HG02938 (cell line): ENCODE results near the gene RANBP17.
A peak's percentile ranks its signal among the peaks of the same experiment; 100 is the strongest.
"Not testable (repeated sequence)": the region's sequence is repeated elsewhere in the genome, so short reads cannot be mapped to it uniquely, and the experiment has no call there.

Source experiments
- ATAC-seq: cut with Tn5 transposase; IDR thresholded peaks from one replicate; pipeline ENCODE4 v1.9.1; 2021; ENCODE audit warnings: mild to moderate bottlenecking, moderate library complexity; ENCODE audit not compliant: unreplicated experiment

Gene RANBP17

DNA sequence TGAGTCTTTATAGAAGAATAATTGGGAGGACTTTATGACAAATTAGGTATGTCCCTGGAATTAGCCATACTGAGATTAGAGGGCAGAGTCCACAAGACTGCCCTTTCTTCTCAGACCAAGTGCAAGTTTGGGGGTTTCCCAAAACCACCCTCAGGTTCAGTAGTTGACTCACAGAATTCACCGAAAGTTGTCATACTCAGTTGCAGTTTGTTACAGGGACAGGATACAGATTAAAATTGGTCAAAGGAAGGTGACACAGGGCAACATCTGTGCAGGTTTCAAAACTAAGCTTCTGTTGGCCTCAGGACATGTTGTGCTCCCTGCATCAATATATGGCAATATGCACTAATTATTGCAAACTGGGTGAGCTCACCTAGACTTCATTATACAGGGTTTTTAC is 3.8 kb downstream of the RANBP17 start:
- ATAC-seq: peak; percentile 87

DNA sequence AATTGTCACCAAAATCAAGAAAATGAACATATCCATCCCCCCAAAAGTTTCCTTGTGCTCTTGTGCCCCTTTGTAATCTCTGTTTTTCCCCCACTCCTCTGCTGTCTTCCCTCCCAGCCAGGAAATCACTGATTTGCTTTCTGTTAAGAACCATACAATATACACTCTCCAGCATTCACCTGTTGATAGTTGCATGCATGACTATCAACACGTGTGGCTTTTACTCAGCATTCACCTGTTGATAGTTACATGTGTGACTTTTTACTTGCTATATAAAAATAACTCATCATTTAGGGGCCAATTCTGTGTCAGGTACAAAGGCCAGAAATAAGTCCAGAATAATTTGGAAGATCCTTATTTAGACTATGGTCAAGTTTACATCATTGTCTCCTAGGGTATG is 6.0 kb downstream of the RANBP17 start:
- no peak for ATAC-seq

DNA sequence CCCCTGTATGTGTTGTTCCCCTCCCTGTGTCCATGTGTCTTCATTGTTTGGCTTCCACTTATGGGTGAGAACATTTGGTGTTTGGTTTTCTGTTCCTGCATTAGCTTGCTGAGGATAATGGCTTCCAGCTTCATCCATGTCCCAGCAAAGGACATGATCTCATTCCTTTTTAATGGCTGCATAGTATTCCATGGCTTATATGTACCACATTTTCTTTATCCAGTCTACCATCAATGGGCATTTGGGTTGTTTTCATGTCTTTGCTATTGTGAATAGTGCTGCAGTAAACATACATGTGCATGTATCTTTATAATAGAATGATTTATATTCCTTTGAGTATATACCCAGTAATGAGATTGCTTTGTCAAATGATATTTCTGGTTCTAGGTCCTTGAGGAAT is 8.6 kb downstream of the RANBP17 start:
- ATAC-seq: not testable (repeated sequence)

DNA sequence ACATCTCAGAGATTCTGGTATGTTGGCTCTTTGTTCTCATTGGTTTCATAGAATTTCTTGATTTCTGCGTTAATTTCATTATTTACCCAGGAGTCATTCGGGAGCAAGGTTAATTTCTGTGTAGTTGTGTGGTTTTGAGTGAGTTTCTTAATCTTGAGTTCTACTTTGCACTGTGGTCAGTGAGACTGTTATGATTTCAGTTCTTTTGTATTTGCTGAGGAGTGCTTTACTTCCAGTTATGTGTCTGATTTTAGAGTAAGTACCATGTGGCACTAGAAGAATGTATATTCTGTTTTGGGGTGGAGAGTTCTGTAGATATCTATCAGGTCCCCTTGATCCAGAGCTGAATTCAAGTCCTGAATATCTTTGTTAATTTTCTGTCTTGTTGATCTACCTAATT is 12.2 kb downstream of the RANBP17 start:
- no peak for ATAC-seq

DNA sequence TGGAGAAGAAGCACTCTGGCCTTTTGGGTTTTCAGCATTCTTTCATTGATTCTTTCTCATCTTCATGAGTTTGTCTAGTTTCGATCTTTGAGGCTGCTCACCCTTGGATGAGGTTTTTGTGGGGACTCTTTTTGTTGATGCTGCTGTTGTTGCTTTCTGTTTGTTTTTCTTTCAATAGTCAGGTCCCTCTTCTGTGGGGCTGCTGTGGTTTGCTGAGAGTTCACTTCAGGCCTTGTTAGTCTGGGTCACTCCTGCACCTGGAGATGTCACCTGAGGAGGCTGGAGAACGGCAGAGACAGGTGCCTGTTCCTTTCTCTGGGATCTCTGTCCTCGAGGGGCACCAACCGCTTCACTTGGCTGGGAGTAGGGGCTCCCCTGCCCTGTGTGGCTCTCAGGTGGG is 14.0 kb downstream of the RANBP17 start:
- no peak for ATAC-seq

DNA sequence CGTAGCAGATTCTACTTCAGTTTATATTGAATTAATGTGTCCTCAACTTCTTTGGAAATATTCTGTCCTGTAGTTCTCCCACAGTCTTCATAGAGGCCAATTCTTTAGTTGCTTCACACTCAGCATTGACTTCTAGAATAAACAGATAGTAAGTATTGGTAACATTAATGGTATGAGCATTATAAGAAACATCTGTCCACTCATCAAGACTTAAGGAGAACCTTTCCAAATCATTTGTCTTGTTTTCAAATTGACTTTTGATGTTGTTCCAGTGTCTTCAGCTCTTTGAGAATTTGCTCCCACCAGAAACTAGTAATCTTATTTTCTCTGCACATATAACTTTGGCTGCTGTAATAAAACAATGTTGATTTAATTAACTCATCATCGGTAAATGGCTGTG is 18.3 kb downstream of the RANBP17 start:
- no peak for ATAC-seq

DNA sequence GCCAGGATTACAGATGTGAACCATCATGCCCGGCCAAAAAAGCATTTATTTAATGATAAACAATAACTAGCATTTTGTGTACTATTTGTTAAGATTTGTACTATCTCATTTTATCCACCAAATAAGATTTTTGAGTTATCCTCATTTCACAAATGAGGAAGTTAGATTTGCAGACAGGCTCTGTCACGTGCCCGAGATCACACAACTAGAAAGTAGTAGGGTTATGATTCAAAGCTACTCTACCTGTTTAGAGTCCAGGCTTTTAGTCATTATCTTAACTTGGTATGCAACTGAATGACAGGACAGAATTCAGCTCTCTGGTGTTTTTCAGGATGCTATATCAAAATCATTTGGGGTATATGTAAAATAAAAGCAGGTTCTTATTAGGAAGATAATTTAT is 20.5 kb downstream of the RANBP17 start:
- peak; percentile 61 for ATAC-seq

DNA sequence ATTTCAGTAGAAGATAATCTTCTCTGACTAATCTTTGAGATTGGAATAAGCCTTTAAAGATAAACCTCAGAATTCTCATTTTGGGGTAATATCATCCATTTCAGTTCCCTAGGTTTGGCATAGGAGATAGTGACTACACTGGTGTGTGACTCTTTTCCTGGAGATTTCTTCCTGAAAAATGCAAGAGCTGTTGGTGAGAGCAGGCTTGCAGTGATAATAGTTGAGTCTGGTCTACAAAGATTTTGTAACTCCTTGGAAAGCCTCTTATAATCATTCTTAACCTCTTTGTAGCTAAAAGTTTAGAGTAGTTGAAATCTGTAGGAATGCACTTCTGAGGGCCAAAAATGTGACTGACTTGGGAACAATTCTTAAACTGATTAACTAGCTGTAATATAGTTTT is 23.4 kb downstream of the RANBP17 start:
- ATAC-seq: no peak

DNA sequence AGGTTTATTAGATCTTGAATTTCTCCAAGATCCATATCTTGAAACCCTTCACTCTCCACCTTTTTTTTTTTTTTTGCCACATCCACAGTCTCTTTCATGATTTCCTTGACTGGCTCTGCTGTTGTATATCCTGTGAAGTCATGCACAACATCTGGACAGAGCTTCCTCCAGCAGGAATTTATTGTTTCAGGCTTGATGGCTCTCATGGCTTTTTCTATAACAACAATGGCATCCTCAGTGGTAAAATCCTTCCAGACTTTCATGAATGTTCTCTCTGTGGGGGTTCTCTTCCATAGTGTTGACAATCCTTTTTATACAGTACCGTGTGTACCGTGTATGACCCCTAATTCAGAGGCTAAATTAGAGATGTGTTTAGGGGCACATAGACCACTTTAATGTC is 24.0 kb downstream of the RANBP17 start:
- no peak for ATAC-seq

DNA sequence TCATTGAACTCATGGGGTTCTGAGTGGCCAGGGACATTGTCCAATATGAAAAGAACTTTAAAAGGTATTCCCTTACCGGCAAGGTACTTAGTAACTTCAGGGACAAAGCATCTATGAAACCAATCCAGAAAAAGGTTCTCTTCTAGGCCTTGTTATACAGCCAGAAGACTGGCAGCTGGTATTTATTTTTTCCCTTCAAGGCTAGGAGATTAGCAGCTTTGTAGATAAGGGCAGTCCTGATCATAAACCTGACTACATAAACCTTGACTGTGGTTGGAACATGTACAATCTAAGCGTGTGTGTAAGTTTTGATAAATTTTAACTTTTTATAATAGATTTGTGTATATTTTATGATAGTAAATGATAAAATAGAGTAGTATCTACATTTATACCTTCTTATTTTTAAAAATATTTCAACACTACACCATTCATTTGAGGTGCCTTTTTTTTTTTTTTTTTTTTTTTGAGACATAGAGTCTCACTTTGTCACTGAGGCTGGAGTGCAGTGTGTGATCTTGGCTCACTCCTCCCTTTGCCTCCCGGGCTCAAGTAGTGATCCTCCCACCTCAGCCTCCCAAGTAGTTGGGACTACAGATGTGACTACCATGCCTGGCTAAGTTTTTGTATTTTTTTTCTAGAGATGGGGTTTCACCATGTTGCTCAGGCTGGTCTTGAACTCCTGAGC is 24.5 kb downstream of the RANBP17 start:
- no peak for ATAC-seq

DNA sequence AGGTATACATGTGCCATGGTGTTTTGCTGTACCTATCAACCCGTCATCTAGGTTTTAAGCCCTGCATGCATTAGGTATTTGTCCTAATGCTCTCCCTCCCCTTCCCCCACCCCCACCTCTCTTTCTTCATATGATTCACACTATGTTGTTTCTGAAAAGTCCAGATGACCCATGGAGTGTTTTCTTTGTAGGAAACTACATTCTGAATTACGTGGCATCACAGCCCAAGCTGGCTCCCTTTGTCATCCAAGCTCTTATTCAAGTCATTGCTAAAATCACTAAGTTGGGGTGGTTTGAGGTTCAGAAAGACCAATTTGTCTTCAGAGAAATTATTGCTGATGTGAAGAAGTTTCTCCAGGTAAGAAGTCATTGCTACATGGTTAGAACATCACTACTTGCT is 30.4 kb downstream of the RANBP17 start:
- ATAC-seq: no peak

DNA sequence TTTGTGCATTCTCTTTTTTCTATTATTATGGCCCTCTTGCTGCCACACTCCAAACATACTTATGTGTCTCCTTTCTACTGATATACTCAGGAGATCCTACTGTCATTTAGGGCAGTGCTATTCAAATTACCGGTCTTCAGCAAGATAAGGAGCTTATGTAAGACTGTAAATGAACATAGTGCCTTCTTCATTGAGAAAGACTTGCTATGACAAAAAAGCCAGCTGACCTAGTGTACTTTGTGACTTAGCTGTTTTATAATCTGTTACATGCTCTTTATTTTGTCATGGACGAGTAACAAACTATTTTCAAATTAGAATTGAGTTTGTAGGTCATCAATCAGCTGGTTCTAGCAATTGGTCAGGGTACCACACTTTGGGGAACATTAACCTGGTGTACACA is 32.8 kb downstream of the RANBP17 start:
- ATAC-seq: no peak

DNA sequence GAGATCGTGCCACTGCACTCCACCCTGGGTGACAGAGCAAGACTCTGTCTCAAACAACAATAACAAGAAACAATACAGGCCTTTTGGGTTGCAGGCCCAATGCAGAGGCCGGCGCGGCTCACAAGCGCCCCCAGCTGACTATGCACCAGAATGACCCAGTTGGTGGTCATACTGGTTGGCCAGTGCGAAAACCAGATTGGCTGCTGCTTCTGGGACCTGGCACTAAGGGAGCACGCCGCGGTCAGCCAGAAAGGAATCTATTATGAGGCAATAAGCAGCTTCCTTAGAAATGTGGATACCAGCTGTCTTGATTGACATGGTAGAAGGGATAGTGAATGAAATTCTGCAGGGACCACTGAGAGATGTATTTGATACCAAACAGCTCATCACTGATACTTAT is 35.0 kb downstream of the RANBP17 start:
- no peak for ATAC-seq

DNA sequence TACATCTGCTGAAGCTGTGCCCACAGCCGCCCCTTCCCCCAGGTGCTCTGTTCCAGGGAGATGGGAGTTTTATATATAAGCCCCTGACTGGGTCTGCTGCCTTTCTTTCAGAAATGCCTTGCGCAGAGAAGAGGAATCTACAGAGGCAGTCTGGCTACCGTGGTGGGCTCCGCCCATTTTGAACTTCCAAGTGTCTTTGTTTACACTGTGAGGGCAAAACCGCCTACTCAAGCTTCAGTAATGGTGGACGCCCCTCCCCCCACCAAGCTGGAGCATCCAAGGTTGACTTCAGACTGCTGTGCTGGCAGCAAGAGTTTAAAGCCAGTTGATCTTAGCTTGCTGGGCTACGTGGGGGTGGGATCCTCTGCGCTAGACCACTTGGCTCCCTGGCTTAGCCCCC is 41.3 kb downstream of the RANBP17 start:
- ATAC-seq: no peak

DNA sequence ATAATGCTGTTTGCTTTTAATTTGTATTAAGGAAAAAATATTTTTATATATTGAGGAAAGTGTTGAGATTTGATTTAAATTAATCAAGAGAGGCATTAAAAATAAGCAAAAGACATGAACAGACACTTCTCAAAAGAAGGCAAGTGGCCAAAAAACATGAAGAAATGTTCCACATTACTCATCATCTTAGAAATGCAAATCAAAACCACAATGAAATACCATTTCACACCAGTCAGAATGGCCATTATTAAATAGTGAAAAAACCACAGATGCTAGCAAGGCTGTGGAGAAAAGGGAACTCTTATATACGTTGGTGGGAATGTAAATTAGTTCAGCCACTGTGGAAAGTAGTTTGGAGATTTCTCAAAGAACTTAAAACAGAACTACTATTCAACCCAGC is 45.9 kb downstream of the RANBP17 start:
- ATAC-seq: no peak

DNA sequence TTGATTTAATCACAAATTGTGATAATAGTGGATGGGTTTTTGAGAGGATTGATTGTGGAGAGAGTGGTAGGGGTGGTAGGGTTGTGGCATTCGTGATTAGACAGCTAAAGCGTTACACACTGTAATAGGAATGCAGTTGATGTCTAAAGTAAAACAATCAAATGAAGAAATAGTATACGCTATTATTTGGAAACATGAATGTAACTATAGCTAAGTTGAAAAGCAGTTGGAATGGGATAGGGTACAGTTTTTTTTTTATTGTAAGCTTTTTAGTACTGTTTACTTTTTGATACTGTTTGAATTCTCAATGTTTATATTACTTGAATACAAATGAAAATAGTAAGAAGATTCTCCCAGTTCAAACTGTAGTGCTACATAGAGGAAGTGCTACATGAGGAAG is 51.8 kb downstream of the RANBP17 start:
- no peak for ATAC-seq

DNA sequence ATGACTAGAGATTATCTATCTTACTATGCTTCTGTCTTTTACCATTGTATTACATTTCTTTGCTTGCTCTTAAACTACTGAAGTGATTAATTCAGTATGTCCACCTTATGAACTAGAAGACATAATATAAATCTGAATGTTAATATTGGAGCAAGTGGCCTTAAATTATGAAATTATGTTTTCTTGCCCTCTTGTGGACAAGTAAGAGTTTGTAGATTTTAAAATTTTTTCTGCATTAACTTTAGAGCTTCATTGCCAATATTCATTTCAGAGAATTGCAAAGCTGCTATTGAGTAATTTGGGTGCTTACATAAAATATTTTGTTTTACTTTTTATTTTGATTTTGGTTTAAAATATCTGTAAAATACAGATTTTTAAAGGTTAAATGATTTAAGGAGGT is 55.3 kb downstream of the RANBP17 start:
- no peak for ATAC-seq

DNA sequence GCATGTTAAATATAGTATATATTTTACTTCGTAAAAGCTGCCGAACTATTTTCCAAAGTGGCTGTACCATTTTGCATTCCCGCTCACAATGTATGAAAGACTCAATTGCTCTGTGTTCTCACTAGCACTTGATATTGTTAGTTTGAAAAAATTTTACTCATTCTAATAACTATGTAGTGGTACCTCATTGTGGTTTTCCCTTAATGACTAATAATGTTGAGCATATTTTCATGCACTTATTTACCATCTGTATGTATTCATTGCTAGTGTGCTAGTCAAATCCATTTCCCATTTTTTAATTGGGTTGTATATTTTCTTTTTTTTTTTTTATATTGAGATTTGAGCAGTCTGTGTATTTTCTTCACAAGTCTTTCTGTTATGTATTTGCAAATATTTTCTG is 58.4 kb downstream of the RANBP17 start:
- no peak for ATAC-seq

DNA sequence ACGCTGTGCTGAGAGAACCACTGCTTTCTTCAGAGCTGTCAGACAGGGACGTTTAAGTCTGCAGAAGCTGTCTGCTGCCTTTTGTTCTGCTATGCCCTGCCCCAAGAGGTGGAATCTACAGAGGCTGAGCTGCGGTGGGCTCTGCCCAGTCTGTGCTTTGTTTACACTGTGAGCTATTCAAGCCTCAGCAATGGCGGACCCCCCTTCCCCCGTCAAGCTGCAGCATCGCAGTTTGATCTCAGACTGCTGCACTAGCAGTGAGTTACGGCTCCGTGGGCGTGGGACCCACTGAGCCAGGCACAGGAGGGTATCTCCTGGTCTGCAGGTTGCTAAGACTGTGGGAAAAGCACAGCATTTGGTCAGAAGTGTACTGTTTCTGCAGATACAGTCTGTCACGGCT is 60.5 kb downstream of the RANBP17 start:
- ATAC-seq: not testable (repeated sequence)

DNA sequence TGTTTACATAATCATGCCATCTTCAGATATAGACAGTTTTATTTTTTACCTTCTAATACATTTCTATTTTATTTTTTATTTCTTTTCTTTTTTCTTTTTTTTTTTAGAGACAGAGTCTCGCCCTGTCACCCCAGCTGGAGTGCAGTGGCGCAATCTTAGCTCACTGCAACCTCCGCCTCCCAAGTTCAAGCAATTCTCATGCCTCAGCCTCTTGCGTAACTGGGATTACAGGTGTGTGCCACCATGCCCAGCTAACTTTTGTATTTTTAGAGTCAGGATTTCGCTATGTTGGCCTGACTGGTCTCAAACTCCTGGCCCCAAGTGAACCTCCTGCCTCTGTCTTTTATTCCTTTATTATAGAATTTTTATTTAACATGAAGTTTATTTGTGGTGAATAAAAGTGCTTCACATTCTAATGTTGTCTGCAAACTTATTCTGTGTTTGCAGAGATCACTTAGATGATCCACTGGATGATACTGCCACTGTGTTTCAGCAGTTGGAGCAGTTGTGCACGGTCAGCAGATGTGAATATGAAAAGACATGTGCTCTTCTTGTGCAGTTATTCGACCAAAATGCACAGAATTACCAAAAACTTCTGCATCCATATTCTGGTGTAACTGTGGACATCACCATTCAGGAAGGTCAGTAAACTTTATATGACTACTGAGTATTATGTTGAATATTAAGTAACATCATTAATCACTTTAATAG is 62.2 kb downstream of the RANBP17 start:
- no peak for ATAC-seq

DNA sequence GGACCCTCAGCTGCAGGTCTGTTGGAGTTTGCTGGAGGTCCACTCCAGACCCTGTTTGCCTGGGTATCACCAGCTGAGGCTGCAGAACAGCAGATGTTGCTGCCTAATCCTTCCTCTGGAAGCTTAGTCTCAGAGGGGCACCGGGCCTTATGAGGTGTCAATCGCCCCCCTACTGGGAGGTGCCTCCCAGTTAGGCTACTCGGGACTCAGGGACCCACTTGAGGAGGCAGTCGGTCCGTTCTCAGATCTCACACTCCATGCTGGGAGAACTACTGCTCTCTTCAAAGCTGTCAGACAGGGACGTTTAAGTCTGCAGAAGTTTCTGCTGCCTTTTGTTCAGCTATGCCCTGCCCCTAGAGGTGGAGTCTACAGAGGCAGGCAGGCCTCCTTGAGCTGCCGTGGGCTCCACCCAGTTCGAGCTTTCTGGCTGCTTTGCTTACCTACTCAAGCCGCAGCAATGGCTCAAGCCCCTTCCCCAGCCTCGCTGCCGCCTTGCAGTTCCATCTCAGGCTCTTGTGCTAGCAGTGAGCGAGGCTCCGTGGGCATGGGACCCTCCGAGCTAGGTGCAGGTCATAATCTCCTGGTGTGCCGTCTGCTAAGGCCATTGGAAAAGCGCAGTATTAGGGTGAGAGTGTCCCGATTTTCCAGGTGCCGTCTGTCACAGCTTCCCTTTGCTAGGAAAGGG is 73.9 kb downstream of the RANBP17 start:
- ATAC-seq: not testable (repeated sequence)

DNA sequence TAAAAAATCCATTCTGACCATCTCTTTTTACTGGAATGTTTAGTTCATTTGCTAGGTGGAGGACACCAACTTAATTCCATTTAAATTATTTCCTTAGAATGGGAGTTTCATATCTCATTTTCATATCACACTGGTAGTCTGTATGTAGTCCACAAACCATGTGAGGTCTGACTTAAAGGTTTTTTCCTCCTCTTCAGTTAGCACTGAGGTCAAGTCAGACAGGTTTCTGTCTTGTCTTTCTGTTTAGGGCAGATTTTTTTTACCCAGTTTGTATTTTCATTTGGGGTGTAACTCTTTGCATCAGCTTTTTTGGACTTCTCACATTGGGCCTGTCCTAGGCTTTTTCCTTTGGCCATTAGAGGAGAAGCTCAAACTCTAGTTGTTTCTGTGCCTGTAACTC is 75.3 kb downstream of the RANBP17 start:
- ATAC-seq: no peak
